Endometrial microvascular endothelial cells (primary cell): ENCODE measurements around the gene C1R. TPM values are rescaled to one million over a fixed set of nuclear protein-coding genes. Genes with fewer than 3 reads are reported as not detected.

Experiments
- in situ Hi-C: cut with HindIII; loops from 2 replicates; pipeline ENCODE4 v1.10.0; 2017; ENCODE audit warnings: low sequenced_read_pairs, low pct_unique_long_range_greater_than_20kb; ENCODE audit errors: inconsistent ontology term
- total RNA-seq: library from RNA; depleted of rRNA; stranded (reverse); fragments of >200 nt; gene quantifications from one replicate; pipeline ENCODE4 v1.2.3, GENCODE V29; 2015; ENCODE audit errors: inconsistent ontology term

Gene C1R
- total RNA-seq, 1 donor from 2014 or later, result 8.8 TPM

DNA sequence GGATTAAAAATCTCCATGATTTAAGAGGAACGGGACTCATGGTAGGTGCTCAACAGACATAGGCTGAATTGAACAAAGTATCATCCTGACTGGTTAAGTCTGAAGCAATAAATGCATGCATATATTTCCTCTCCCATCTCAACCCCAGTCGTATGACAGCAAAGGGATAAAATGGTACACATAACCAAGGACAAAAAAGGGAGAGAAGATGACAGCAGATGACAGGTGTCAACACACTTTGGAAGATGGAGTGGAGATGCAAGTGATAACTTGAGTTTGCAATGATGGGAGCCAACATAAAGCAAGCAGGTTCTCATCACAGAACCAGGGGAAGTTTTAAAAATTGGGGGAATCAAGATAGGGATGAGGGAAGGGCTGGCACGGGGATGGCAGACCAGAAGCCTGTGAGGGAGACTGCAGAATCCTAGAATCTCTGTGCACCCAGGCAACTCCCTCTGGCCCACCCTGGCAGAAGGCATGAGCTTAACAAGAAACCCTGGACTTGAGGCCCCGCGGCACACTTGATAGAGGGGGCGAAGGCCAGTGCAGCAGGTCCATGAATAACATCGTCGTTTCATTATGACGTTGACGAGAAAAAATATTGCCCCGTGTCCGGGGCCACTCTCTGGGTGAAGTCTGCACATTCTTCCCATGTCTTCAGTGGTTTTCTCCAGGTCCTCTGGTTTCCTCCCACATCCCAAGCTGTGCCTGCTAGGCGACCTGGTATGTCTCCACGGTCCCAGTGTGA is 11.8 kb upstream of the C1R start:
- in situ Hi-C loops, result loop anchor here (25.0 kb wide), 1 partner anchor 92 kb away; the partner anchor contains the start of gene LPCAT3

DNA sequence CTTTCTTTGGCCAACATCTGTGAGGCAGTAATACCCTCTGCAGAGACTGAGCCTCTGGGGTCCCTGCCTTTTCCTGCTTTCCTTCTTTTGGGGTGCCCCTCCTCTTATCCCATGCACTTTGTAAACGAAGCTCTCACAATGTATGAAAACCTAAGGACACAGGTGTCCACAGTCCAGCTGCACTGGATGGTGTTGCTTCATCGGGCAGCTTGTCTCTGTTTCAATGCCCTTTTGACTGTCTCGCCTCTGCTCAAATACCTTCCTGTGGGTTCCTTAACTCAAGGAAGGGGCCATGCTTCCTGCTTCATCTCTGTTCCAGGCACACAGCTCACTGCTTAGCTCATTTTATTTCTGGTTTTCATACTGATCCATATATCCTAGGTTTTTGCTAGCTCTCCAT is 10.3 kb upstream of the C1R start:
- in situ Hi-C loops, result loop anchor here (25.0 kb wide), 1 partner anchor 90 kb away; the partner anchor contains the start of gene LPCAT3

DNA sequence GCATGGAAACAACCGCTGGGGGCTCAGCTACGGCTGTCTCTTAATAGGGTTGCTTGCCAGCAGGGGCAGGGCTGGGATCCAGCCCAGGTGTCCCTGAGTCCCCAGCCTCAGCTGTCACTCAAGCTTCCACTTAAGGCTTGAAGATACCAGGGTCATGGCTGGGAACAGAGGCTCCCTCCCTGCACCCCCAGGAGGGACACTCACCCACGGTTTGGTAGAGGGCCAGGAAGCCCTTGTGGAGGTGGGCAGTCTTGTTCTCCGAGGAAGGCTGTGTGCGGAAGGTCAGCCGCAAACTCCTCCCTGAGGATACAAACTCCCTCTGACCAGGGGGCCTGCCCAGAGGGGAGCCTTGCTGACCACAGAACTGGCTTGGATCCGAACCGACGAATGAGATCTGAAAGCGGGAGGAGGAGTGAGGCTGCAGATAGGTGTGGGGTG is 9.5 kb upstream of the C1R start:
- in situ Hi-C loops, result loop anchor here (25.0 kb wide), 1 partner anchor 89 kb away; the partner anchor contains the start of gene LPCAT3

DNA sequence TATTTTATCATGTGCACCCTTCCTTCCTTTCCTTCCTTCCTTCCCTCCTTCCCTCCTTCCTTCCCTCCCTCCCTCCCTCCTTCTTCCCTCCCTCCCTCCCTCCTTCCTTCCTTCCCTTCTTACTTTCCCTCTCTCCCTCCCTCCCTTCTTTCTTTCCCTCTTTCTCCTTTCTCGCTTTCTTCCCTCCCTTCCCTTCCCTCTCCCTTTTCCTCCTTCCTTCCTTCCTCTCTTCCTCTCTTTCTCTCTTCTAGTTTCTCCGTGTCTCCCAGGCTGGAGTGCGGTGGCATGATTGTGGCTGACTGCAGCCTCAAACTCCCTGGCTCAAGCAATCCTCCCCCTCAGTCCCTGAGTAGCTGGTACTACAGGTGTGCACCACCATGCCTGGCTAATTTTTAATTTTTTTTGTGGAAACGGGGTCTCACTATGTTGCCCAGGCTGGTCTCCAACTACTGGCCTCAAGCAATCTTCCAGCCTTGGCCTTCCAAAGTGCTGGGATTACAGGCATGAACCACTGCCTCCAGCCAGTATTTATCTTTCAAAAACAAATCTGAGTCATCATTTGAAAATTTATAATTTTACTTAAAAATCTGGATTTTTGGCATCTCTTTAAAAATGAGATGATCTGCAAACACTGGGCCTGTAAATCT is 8.9 kb upstream of the C1R start:
- in situ Hi-C loops, result loop anchor here (25.0 kb wide), 1 partner anchor 89 kb away; the partner anchor contains the start of gene LPCAT3

DNA sequence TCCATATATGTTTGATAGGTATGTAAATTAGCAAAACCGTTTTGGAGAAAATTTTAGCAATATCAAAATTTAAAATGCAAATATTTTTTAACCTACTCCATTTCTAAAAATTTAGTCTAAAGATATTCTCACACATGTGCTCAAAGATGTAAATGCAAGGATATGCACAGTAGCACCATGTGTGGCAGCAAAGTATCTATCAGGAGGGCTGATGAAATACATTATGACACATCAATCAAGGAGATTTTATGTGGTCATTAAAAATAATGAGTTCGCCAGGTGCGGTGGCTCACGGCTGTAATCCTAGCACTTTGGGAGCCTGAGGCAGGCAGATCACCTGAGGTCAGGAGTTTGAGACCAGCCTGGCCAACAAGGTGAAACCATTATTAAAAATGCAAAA is 8.0 kb upstream of the C1R start:
- in situ Hi-C loops, result loop anchor here (25.0 kb wide), 1 partner anchor 88 kb away; the partner anchor contains the start of gene LPCAT3

DNA sequence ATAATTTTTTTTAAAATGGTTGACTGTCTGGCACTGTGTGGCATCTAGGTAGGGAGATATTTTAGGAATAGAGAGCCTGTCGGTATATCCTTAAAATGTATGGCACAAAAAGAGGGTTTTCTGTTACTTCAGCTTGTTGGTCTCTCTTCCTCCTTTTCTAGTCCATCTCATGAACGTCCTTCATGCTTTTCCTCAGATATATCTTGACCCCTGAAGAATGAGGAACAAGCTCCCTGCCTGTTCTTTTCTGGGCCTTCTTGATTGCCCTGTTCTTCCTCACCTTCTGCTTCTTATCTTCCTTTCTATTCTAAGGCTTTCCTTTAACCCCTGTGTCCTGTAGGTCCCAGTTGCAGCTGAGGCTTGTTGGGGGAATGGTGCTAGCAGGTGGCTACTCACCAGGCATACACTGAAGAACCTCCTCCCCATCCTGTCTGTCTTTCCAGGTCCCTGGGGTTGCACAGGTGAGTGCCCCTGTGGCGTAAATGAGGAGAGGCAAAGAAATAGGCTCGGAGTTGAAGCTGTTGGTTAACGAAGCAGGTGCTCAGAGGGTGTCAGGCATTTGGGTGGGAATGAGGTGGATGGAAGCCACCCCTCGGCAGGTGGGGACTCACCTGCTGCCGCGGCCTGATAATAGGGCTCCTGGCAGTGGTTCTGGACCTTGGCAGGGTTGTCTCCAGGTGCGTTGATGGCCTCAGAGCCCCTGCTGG is 7.2 kb upstream of the C1R start:
- in situ Hi-C loops, result no loop called here

DNA sequence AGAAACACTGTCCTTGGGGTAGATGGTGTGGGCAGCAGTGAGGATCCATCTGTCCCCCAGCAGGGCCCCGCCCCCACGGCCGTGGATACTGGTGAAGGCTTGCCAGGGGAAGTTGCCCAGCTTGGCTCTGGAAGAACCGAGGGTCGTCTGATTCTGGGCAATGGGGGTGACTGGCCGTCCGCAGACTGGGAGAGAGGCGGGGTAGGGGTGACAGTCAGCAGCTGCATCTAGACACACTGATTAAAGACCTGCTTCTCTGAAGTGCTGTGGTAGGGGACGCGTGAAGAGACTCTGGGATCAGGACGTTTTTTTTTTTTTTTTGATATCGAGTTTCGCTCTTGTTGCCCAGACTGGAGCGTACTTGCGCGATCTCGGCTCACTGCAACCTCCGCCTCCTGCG is 4.7 kb upstream of the C1R start:
- in situ Hi-C loops, result no loop called here

DNA sequence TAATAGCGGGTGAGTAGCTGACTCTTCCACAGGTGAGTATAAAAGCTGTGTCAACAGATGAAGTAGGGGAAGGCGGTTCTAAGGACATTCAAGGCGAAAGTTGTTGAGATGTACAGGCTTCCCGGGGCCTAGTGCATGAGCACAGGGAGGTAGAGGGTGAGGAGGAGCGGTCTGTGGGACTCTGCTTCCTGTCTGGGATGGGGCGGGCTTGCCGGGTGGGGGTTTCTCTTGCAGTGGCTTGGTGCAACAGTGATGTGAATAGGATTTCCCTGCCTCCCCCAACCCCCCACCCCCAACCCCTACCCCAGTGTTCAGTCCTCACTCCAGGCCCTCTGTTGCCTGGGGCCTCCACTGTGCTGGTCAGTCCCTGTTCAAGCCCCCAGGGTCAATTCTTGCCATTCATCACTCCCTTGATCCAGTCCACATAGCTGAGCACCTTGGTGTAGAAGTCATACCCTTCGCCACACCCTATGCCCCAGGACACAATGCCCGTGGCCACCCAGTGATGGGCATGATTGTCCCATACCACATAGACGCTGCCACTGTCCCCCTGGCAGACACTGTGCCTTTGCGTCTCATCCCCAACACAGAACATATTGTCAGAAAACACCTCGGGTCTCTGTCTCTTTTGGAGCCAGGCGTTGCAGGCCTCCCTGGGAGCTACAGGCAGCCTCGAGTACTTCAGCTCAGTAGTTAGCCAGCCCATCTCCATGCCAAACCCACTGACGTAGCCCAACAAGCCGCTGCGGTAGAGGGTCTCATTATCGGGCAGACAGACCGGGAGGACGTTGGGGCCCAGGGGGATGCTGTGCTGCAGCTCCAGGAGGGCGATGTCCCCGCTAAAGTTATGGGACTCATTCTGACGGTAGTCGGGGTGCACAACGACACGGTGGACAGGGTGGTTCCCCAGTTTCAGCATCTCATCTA is 4.0 kb upstream of the C1R start:
- in situ Hi-C loops, result no loop called here

DNA sequence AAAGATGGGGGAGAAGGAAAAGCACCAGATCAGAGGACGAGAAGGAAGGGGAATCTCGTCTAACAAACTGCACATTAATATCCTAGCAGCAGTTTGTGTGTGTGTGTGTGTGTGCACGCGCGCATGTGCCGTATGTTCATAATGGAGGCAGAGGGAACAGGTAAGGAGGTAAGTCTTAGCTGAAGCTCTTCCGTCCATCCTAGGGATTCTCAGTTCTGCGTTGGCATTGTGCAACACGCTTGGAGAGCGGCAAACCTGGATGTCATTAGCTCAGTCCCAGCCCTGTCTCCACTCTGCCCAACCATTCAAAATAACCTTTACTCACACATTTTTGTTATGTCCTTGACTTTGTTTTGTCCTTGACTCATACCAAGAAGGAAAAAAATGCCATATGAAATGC is 1.6 kb upstream of the C1R start:
- in situ Hi-C loops, result no loop called here

DNA sequence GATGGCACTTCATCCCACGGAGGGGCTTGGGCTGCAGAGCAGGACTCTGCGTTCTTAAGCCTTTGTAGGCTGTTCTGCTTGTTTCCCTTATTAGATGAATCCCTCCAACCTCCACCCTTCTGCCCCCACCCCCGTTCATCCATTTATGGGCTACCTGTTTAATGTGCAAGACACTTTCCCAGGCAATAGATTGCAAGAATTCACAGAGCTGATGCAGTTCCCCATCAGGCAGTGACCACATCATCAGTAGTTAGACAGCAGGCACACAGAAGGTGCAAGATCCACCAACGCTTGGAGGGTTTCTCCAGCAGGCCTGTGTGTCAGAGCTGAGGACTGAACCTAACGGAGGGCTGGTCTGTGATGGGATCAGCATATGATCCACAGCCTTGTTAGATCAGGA is 1.2 kb upstream of the C1R start:
- in situ Hi-C loops, result no loop called here

DNA sequence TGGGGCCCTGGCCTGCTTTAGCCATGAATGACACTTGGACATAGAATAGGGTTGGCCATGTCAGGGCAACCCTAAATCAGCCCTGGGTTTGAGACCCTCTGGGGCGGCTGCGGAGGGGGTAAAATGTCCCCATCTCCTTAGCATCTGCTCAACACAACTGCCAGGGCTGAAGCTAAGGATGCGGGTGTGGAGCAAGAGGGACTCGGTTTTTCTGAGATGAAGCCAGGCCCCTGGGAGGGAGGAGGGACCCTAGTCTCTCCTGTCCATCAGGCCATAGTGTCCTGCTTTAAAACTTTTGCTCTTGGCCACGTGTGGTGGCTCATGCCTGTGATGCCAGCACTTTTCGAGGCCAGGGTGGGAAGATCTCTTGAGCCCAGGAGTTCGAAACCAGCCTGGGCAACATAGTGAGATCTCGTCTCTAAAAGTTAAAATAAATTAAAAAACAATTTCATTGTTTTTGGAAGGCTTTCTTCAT is 778 bp upstream of the C1R start:
- in situ Hi-C loops, result no loop called here

DNA sequence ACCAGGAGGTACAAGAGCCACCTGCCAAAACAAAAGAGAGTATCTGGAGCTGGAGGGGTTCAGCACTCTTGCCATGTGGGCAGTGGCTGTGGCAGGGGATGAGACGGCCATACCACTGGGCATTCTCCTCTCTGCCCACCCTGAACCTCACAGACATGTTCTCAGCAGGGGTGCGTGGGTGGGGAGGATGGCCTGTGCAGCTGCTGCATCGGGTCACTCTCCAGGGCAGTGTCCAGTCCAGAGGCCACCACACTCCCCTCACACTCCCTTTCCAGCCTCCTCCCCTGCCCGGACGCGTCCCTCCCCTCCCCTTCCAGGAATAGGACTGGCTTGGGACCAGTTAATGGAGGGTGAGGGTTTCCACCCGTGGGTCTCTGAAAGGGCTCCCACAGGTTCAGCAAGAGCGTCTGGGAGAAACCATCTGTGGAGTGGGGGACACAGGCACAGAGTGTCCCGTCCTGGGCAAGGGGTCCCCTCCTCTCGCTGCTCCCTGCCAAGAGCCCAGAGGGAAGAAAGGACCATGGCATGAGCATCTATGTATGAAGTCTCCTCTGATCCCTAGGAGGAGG is 501 bp downstream of the C1R start:
- in situ Hi-C loops, result no loop called here

DNA sequence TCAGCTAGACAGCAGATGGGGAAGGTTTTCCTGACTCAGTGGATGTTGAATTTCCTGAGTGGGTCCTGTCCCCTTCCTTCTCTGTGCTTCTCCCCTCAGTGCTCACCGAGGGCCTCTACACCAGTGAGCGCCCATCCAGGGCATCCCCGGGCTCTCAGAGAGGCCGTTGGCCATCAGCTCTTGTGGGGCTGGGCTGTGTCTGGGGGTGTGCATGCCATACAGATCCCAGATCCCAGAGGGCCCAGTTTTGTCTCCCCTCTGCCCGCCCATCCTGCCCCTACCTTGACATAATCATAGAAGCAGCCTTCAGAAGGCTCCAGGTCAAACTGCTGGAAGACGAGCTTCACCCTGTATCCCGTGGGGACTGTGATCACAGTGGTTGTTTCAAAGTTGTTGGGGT is 1.1 kb downstream of the C1R start:
- in situ Hi-C loops, result no loop called here

DNA sequence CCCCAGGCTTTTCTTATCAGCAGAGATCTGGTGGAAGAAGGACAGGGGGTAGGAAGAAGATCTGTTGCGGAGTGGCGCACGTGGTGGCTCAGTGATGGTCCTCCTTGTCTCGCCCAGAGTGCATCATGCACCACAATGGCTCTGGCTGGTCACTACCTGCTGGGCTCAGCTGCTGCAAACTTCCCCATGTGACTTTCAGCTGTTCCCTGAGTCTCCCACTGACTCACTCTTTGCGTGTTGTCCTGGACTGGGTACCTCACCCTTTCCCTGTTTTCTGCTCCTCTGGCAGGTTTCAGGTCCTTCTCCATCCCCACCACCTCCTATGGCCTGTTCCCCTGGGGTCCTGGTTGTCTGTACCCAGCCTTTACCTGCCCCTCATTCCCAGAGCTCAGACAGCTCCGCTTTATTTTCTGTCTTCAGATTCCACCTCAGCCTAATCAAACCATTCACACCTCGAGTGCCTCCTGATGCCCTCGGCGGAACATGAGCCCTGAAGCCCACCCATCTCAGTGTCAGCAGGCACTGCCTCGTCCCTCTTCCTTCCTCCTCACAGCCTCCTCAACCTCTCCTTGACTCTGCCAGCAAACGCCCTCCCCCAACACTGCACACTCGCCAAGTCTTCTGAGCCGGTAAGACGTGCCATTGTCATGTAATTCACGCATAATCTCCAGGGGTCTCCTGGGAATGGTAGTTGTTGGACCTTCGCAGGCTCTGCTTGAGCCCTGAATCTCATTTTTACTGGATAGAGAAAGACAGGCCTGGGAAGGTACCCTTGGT is 1.8 kb downstream of the C1R start:
- in situ Hi-C loops, result no loop called here

DNA sequence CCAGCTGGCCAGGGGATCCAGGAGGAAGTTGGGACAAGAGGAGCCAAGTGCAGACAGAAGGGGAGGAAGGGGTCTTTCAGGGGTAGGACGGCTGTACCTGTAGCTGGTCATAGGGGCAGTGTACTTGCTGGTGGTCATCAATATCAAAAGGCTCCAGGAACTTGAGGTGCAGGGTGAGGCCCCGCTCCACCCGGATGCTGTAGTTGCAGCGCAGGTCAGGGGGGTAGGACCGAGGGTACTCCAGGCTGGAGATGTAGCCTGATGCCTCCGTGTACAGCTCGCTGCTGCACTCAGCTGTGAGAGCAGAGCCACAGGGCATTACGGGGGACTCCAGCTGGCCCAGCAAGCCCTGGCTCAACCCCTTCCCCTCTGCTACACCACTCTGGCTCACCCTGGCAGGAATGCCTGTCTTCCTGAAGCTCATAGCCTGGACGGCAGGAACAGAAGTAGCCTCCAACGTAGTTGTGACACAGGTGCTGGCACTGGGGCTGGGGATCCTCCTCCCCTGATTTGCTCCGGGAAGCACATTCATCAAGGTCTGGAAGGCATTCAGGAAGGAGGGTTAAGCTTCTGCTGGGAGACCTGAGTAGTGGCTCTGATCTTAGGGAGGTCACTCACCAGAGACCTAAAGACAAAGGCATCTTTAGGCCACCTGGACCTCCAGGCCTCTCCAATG is 2.9 kb downstream of the C1R start:
- in situ Hi-C loops, result no loop called here

DNA sequence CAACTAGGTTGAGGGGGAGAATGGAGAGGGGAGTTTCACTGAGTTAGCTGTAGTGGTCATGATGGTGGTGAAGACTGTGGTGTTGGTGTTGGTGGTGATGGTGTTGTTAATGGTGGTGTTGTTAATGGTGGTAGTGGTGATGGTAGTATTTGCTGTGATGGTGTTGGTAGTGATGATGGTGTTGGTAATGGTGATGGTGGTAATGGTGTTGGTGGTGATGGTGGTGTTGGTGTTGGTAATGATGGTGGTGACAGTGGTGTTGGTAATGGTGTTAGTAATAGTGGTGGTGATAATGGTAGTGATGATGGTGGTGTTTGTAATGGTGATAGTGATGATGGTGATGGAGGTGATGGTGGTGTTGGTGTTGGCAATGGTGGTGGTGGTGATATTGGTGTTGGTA is 9.1 kb downstream of the C1R start:
- in situ Hi-C loops, result no loop called here

DNA sequence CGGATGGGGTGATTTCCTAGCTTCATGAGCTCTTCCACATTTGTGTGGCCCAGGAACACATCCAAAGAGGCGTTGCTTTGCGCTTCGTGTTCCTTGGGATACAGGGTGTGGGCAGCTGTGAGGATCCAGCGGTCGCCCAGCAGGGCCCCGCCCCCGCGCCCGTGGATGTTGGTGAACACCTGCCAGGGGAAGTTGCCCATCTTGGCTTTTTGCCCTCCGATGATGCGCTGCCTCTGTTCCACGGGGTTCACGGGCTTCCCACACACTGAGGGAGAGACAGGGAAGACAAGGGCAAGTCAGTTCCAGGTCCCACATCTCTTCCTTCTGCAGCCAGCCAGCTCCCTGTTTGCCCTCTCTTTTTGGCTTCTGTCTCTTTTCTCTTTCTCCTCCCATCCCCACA is 11.2 kb downstream of the C1R start:
- in situ Hi-C loops, result no loop called here
